ENCODE data around the gene ATP6V1F.
A peak's percentile ranks its signal among the peaks of the same experiment; 100 is the strongest.

ATP6V1F gene

DNA sequence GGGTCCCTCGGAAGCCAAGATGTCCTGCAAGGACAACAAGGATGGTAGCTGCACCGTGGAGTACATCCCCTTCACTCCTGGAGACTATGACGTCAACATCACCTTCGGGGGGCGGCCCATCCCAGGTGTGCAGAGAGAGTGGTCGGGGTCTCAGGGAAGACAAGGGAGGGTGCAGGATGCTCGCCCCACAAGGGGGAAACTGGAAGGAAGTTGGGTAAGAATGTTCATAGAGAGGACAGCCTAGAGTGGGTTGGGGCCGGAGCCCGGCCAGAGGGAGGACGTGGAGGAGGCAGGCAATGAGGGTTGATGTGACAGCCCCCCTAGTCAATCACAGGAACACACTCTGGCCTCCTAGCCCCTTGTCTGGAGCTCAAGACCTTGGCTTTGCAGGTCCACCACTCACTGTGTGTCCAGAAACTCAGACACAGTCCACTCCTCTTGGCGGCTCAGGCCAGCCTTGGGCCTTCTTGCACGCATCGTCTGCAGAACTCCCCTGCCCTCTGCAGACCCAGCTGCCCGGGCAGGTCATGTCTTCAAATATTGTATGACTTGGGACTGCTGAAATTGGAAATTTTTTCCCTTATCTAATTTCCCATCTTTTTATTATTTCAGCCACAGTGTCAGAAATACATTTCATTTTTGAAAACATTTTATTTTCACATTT, 15.7 kb upstream of the ATP6V1F start:
- DNase-seq: no peak
- intact Hi-C loops (cut with DNase I): no loop called here

DNA sequence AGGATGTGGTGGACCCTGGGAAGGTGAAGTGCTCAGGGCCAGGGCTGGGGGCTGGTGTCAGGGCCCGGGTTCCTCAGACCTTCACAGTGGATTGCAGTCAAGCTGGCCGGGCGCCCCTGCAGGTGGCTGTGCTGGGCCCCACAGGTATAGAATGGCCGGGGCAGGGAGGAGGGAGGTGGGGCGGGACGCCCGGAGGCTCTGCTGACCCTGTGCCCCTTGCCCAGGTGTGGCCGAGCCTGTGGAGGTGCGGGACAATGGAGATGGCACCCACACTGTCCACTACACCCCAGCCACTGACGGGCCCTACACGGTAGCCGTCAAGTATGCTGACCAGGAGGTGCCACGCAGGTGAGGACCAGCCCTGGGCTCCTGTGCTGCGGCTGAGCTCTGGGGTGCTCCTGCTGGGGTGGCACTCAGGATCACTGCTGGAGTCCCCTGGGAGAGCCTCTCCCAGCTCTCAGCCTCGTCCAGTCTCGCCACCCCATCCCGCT, 14.9 kb upstream of the ATP6V1F start:
- intact Hi-C loops (cut with DNase I): no loop called here
- DNase-seq: no peak

DNA sequence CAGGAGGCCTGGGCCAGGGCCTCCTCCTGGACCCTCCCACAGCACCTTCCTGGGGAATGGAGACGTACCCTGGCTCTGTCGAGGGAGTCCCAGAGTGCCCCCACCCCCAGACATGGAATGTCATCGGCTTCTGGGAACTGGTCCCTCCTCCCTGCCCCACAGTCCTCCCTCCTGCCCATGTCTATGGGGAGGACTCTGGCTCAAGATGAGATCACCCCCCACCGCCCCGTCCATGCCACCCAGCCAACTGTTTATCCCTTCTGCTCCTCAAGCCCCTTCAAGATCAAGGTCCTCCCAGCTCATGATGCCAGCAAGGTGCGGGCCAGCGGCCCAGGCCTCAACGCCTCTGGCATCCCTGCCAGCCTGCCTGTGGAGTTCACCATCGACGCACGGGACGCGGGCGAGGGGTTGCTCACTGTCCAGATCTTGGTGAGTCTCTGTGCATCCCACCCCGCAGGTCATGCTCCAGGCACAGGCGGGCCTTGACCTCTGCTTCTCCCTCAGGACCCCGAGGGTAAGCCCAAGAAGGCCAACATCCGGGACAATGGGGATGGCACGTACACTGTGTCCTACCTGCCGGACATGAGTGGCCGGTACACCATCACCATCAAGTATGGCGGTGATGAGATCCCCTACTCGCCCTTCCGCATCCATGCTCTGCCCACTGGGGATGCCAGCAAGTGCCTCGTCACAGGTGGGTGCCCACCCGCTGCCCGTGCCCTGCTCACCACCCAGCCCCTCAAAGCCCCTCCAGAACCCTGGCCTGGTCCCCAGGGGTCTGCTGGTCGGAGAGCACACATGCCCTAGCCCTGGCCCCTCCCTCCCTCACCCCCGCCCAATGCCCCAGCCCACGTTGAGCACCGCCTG, 14.1 kb upstream of the ATP6V1F start:
- no peak for DNase-seq
- intact Hi-C loops (cut with DNase I): no loop called here

DNA sequence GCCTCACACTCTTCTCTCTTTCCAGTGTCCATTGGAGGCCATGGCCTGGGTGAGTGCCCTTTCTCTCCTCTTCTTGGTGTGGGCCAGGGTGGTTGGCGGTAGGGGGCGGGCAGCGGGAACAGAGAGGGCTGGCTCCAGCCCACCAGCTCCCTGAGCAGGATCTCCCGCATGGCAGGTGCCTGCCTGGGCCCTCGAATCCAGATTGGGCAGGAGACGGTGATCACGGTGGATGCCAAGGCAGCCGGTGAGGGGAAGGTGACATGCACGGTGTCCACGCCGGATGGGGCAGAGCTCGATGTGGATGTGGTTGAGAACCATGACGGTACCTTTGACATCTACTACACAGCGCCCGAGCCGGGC, 13.5 kb upstream of the ATP6V1F start:
- DNase-seq: no peak
- intact Hi-C loops (cut with DNase I): no loop called here

DNA sequence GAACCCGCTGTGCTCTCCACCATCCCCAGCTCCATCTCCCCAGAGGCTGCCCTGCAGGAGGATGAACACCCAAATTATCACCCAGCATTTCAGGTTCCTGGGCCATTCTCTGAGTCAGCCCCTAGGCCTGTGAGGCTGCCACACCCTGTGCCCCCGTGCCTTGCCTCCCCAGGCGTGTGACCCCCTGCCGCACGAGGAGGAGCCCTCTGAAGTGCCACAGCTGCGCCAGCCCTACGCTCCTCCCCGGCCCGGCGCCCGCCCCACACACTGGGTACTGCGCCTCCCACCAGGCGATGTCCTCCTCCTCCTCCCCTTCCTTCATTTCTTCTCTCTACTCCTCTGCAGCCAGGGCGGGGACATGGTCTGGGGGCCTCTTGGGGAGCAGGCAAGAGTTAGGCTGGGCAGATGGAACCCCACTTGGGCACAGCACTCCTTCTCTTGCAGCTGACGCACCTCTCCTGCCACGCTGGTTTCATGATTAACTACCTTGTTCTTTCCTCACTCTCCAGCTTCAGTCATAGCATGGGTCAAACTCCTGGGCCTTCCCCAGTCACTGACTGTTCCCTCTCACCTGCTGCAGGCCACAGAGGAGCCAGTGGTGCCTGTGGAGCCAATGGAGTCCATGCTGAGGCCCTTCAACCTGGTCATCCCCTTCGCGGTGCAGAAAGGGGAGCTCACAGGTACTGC, 12.7 kb upstream of the ATP6V1F start:
- DNase-seq: no peak
- intact Hi-C loops (cut with DNase I): no loop called here

DNA sequence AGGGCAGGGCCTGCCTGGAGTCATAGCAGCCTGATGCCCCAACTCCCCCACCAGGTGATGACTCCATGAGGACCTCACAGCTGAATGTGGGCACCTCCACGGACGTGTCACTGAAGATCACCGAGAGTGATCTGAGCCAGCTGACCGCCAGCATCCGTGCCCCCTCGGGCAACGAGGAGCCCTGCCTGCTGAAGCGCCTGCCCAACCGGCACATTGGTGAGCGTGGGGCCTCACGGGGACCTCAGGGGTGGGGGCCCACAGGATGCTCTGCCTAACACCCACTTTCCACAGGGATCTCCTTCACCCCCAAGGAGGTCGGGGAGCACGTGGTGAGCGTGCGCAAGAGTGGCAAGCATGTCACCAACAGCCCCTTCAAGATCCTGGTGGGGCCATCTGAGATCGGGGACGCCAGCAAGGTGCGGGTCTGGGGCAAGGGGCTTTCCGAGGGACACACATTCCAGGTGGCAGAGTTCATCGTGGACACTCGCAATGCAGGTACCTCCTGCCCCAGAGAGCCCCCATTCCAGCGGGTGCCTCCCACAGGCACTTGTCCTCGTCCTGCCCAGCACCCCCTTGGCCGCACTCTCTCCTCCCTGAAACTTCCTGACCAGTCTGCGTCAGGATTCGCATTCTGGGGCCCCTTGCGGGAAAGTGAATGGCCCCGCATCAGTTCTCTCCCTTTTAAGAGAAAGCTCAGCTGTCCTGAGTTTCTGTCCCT, 10.0 kb upstream of the ATP6V1F start:
- intact Hi-C loops (cut with DNase I): no loop called here
- DNase-seq: no peak

DNA sequence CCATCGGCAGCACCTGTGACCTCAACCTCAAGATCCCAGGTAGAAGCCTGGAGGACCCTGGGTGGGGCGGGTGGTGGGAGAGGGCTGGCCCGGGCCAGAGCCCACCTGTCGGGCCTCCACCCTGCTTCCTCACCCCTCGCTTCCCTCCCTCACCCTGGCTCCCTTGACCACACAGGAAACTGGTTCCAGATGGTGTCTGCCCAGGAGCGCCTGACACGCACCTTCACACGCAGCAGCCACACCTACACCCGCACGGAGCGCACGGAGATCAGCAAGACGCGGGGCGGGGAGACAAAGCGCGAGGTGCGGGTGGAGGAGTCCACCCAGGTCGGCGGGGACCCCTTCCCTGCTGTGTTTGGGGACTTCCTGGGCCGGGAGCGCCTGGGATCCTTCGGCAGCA, 8.9 kb upstream of the ATP6V1F start:
- intact Hi-C loops (cut with DNase I): no loop called here
- DNase-seq: no peak

DNA sequence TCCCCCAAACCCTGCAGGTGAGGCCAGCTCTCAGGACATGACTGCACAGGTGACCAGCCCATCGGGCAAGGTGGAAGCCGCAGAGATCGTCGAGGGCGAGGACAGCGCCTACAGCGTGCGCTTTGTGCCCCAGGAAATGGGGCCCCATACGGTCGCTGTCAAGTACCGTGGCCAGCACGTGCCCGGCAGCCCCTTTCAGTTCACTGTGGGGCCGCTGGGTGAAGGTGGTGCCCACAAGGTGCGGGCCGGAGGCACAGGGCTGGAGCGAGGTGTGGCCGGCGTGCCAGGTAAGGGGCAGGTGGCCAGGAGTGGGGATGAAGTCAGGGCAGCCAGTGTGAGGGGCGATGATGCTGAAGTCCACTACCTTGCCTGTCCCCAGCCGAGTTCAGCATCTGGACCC, 8.3 kb upstream of the ATP6V1F start:
- DNase-seq: no peak
- intact Hi-C loops (cut with DNase I): no loop called here

DNA sequence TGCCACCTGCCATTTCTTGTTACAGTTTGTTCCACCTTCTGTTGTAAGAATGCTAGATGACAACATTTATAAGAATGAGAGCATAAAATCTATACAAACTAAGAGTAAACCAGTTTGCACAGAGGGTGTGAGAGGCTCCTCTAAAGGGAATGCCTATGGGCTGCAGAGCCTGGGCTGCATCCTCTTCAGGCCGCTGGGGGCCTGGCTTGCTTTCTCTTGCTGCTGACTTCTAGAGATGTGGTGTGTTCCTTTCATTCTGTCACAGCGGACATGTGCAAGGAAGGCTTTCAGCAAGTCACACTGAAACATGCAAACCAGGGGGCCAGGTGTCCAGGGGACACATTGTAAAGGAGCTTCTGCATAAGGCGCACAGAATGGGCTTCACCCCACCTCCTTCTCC, 7.1 kb upstream of the ATP6V1F start:
- DNase-seq: no peak
- intact Hi-C loops (cut with DNase I): no loop called here

DNA sequence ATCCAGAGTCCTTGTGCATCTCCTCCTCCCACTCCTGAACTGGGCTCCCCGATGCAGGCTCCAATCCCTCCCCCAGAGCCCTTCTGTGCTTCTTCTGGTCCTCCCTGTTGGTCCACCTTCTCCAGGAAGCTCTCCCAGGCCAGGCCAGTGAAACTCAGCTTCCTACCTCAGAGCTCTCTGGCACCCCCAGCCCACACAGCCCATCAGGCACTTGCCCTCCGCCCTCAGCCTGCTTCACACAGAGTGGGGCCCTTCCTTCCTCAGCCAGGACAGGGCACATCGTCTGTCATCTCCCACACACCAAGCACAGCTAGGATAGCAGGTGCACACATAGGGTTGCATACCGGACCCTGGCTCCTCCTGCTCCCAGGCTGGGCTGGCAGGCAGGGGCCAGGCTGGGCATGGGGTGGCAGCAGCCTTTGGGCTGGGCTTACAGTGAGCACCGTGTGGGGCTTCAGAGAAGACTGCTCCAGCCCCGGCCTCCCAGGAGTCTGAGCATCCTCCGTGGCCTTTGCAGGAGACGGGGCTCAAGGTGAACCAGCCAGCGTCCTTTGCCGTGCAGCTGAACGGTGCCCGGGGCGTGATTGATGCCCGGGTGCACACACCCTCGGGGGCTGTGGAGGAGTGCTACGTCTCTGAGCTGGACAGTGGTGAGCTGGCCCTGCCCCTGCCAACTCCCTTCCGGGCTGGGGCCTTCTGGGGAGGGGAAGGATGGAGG, 6.5 kb upstream of the ATP6V1F start:
- intact Hi-C loops (cut with DNase I): no loop called here

DNA sequence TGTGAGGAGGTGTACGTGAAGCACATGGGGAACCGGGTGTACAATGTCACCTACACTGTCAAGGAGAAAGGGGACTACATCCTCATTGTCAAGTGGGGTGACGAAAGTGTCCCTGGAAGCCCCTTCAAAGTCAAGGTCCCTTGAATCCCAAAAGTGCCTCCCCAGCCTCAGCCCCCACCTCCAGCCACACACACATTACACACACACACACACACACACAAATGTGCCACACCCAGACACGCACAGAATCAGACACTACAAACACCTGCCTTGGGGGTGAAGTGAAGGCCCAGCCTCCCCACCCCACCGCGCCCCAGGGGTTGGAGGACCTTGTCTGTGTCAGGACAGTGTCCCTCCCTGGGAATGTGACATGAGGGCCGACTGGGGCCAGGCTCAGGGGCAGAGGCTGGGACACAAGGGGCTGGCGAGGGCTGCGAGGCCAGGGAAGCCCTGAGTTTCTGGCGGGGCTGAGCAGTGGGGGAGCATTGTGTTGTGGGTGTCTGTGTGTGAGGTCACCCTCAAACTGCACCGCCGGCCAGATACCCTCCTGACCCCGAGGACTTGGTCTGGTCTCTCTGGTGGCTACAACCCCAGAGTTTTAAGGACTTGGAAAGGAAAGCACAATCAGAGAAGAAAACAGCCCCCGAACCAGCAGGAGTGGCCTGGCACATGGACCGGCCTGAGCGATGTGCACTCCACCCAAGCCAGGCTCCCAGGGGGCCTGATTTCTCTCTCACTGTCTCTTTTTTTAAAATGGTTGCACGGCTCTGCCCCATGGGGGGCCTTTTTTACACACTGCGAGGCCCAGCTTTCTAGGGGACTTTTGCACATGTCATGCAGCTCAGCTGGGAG, 4.0 kb upstream of the ATP6V1F start:
- DNase-seq: no peak
- intact Hi-C loops (cut with DNase I): no loop called here

More for the DNA sequence above, 6.5 kb upstream of the ATP6V1F start:
- DNase-seq: no peak

DNA sequence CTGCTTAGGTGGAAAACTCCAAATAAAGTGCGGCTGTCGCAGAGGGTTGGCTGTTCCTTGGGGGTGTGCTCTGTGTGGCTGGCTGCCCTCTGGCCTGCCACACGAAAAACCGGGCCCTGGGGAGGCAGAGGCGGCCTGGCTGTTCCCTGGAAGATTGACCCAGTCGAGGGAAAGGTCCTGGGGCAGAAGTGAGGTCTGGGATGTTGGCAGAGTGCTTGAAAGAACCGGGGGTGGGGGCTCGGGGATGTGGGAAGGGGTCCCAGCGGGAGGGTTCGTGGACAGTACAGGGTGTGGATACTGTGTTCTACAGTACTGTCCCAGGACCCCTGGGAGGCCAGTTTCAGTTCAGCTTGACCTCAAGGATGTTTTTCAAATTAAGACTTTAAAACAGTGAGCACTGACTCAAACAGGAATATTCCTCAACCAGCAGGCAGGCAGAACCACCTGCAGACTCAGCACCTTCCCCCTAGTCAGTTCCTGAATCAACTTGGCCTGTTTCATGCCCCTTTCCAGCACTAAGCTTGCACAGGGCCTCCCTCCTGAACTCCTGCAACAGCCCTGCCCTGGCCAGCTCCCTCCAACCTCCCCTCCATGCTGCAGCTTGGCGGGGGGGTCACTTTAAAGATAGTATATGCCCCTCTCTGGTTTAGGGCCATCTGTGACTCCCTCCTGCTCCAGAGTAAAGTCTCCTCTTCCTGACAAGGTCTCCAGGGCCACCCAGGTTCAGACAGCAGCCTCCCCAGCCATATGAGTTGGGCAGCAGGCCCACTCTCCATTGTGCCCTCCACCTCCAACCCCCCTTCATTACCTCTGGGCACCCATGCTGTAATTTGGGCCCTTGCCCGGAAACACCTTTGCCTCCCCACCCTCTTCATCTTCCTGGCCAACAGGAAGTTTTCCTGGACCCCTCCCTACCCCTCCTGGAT, 3.2 kb upstream of the ATP6V1F start:
- intact Hi-C loops (cut with DNase I): loop anchor here (10.0 kb wide), 1 partner anchor 65 kb away; the partner anchor contains the start of gene CCDC136
- DNase-seq: no peak

DNA sequence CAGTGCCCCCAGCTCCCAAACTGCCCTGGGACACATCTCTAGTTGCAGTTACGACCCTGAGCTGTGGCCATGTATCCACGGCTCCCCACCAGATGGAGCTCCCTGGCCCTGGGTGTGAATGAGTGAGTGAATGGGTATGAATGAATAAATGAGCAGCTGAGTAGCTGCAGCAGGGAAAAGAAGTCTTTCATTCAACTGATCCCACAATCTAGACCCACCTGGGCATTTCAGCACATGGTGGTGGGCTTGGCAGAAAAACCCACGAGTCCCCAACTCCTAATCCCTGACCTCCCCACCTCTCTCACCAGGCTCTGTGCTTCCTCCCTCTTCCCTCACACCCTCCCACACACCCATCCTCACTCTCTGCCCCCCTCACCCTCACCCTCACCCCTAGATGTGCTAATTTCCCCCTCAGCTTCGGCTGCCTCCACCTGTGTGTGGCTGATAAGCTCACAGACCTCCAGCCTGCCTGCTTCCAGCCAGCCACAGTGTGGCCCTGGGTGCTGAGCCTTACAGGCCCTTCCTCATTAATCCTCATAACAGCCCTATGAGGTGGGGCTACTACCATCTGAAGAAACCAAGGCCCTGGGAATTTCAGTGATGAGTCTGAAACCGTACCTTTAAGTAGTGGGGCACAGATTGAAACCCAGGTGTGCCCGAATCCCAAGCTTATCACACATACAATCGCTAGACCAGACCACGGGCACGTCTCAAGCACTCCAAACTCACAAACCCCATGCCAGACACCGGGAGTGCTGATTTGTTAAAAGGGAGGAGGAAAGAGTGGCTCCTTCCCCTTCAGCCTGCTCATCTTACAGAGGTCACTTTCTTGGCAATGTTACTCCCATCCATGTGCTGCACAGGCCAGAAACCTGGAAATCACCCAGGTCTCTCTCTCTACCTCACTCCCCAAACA, 2.2 kb upstream of the ATP6V1F start:
- DNase-seq: no peak
- intact Hi-C loops (cut with DNase I): loop anchor here (10.0 kb wide), 1 partner anchor 66 kb away; the partner anchor contains the start of gene CCDC136

DNA sequence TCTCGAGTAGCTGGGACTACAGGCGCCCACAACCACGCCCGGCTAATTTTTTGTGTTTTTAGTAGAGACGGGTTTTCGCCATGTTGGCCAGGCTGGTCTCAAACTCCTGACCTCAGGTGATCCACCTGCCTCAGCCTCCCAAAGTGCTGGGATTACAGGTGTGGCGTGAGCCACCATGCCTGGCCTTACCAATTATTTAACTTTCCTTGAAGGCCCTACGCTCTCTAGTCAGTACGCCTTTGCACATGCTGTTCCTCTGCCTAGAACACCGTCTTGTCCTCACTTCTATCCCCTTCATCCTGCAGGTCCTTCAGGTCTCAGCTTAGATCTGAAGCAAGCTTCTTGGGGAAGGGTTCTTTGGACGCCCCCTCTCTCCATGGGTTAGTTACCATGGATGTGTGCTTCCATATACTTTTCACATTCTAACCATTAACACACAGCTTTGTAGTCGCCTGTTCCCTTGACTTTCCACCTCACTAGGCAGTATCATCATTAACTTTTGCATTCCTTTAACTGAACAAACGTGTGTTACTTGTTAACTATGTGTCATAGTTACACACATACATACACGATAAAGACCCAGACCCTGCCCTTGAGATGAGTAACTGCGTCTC, 592 bp upstream of the ATP6V1F start:
- no peak for DNase-seq
- intact Hi-C loops (cut with DNase I): loop anchor here (10.0 kb wide), 1 partner anchor 67 kb away; the partner anchor contains the start of gene CCDC136

DNA sequence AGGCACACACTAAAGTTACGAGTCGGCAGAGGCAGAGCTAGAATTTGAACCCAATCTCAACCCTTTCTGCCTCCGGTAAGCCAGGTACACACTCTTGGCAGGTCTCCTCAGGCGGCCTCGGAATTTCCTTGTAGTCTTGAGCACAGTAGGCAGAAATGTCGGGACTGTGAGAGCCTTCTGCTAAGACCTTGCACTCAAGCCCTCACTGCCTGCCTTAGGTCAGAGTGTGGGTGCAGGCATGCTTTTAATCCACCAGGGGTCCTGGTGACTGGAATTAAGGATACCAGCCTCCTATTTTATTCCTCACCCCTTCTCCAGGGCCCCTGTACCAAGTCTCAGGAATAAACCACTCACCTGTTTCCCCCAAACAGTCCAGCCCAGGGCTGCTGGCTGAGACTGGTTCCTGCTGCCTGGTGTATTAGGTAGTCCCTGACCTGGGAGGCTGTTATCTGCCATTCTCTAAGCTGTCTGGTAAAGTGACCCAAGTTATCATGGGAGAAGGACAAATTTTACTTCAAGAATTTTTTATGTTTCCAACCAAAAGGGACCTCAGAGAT, 855 bp downstream of the ATP6V1F start:
- DNase-seq: peak in 4 of 42 donors; percentile 15 to 52 (median 18)
- intact Hi-C loops (cut with DNase I): loop anchor here (10.0 kb wide), 1 partner anchor 69 kb away; the partner anchor contains the start of gene CCDC136
